ENCODE results near the gene NELFCD.

DNA sequence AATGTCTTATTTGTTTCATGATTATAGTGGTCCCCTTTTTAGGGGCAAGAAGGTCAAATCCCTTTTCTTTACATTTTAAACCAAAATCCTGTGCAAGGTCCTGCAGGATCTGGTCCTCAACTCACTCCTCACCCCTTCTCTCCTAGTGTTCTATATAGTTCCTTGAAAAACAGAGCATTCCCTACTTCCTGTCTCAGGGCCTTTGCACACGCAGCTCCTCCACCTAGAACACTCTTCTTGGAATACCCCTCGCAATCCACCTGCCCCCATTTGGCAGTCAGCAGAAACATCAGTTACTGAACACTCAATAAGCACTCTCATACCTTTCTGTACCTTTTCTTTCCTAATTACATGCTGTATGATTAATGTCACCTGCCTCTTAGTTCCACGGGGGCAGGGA is 54.3 kb downstream of the NELFCD start:
- no peak for TF ChIP-seq POLR2AphosphoS5 (IDR thresholded peaks at IDR 0.05)
- TF ChIP-seq, protein P1, sequence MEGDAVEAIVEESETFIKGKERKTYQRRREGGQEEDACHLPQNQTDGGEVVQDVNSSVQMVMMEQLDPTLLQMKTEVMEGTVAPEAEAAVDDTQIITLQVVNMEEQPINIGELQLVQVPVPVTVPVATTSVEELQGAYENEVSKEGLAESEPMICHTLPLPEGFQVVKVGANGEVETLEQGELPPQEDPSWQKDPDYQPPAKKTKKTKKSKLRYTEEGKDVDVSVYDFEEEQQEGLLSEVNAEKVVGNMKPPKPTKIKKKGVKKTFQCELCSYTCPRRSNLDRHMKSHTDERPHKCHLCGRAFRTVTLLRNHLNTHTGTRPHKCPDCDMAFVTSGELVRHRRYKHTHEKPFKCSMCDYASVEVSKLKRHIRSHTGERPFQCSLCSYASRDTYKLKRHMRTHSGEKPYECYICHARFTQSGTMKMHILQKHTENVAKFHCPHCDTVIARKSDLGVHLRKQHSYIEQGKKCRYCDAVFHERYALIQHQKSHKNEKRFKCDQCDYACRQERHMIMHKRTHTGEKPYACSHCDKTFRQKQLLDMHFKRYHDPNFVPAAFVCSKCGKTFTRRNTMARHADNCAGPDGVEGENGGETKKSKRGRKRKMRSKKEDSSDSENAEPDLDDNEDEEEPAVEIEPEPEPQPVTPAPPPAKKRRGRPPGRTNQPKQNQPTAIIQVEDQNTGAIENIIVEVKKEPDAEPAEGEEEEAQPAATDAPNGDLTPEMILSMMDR (IDR thresholded peaks at IDR 0.05): no peak

Measured in suprapubic skin (tissue), 3 donors.